Left renal pelvis (tissue), 4 donors: Measurements from ENCODE around the gene MEGF10. TPM values are rescaled to one million over a fixed set of nuclear protein-coding genes. Genes with fewer than 3 reads are reported as not detected.
A peak's percentile ranks its signal among the peaks of the same experiment; 100 is the strongest.
"Not testable (repeated sequence)": the region's sequence is repeated elsewhere in the genome, so short reads cannot be mapped to it uniquely, and the experiment has no call there.

Experiments used
- DNase-seq, 4 donors: peaks; one replicate each; pipeline ENCODE4 v3.0.0-alpha.2; 2013; ENCODE audit warnings: low read depth in 4 of 4, low spot score in 3 of 4
- polyA plus RNA-seq, 4 donors: library from polyadenylated mRNA; unstranded; fragments of 120-200 nt; gene quantifications; one replicate each; pipeline ENCODE4 v1.2.1, GENCODE V29; 2013; ENCODE audit not compliant: insufficient read length in 4 of 4

Gene MEGF10
- polyA plus RNA-seq = 1 to 10 TPM in 3 of 4 donors, under 1 TPM in 1; 0.76 to 1.7 (median 1.3) TPM

DNA sequence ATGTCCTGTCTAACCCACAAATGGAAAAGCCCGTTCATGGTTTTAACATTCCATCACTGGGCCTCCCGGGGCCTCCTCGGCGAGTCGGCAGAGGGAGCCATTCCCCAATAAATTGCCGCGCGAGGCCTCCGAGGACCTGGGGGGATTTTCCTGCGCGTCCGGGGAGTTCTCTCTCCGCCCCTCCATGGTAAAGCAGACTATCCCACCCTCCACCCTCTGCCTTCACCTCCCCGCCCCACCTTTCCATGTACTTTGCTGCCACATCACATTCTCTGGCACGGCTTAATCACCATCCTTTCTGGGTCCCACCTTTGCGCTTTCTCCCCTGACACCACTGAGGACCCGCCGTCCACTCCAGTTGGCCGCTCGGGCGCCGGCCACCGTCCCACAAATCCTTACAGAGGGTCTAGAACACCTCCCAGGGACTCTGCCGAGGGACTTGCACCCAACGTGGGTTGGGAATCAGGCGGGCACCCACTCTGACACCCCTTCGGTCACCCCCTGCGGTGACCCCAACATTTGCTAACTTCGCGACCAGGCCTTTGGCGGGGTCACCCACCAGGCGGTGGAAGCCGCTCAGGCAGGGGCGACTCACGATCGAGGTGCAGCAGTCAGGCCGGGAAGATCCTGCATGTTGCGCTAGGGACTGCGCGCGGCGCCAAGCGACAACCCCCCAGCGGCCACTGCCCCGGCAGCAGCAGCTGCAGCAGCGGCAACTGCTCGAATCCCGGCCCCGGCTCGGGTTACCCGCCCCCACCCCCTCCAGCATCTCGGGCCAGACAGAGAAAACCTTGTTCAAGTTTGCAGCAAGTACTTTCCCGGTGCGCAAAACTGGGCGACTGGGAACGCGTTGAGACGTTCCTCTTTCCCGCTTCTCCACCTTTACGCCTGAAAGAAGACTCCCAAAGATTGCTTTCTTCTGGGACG is at the start of gene MEGF10:
MEGF10 (plus strand) TSS at position 778 of the 927 bp plus-strand sequence. CDS start 40,513 bp downstream, outside the sequence.
- peak; percentile 27 to 47 (median 36) for DNase-seq

DNA sequence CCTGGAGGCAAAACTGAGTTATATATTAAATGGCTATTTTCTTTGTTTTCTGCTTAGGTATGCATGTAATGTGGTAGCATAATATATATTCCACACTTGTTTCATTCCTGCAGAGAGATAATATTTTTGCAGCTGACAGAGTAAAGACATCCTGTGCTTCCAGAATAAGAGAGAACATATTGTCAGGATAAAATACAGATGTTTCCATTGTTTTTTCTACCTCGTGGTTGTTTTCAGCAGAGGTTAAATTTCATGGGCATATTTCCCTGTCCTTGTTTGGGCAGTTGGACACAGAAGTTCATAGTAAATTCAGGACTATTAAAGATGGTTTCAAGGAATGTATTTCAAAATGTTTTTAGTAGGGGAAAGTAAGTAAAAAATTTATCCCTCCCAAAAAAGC is 47.6 kb upstream of the MEGF10 start:
- DNase-seq = no peak

DNA sequence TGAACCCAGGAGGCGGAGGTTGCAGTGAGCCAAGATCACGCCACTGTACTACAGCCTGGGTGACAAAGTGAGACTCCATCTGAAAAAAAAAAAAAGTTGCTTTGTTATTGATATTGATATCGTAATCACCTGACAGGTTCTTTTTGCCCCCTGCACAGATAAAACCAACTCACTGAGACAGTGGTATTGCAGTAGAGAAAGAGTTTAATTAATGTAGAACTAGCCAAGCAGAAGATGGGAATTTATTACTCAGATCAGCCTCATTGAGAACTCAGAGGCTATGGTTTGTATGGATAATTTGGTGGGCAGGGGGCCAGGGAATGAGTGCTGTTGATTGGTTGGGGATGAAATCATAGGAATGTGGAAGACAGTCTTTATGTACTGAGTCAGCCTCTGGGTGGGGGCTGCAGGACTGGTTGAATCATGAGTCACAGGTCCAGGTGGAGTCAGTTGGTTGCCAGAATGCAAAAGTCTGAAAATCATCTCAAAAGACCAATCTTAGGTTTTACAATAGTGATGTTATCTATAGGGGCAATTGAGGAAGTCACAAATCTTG is 35.8 kb upstream of the MEGF10 start:
- no peak for DNase-seq

DNA sequence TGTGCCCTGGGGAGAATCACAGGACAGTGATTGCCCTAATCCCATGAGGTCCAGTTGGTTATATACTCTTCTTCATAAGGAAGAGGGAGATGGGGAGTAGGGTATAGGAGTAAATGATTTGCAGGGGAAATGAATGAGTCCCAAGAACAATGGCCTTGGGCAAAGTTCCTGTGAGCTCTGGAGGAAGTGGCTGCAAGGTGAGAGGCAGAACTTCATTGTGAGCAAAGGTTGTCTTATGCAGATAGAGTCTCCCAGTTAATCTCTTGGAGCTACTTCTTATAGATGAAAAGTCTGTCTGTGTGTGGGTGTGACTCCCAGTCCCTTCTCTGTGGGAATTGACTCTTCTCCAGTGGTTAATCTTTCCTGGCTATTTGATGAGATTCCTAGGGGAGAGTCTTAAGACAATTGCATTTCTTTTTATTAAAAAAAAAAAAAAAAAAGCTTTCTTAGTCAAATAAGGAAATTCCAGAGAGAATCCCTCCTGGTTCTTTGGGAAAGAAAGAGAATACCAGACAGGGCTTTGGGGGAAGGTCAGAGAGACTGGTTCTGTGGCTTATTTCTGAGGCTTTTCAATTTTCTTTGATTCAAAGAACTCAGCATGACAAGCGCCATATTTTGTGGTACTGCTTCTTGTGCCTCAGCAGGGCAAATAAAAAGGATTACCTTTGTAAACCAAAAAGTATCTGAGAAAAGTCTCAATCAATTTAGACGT is 33.6 kb upstream of the MEGF10 start:
- DNase-seq = no peak

DNA sequence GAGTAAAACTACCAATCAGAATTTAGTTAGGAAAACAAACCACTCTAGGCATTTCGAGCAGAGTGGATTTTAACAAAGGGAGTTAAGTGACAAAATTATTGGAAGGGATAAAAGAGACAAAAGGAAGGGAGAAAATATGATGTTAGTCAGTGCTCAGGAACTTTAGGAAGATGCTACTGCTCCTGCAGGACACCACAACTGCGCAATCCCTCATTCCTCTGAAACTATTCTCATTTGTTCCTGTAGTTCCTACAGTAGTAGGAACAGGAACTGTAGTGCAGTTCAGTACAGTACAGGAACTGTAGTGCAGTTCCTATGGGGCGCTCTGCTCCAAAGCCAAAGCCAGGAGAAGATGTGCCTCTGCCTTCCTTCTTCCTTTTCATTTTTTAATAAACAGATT is 29.9 kb upstream of the MEGF10 start:
- DNase-seq = no peak

DNA sequence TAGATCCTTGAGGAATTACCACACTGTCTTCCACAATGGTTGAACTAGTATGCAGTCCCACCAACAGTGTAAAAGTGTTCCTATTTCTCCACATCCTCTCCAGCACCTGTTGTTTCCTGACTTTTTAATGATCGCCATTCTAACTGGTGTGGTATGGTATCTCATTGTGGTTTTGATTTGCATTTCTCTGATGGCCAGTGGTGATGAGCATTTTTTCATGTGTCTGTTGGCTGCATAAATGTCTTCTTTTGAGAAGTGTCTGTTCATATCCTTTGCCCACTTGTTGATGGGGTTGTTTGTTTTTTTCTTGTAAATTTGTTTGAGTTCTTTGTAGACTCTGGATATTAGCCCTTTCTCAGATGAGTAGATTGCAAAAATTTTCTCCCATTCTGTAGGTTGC is 25.1 kb upstream of the MEGF10 start:
- not testable (repeated sequence) for DNase-seq

DNA sequence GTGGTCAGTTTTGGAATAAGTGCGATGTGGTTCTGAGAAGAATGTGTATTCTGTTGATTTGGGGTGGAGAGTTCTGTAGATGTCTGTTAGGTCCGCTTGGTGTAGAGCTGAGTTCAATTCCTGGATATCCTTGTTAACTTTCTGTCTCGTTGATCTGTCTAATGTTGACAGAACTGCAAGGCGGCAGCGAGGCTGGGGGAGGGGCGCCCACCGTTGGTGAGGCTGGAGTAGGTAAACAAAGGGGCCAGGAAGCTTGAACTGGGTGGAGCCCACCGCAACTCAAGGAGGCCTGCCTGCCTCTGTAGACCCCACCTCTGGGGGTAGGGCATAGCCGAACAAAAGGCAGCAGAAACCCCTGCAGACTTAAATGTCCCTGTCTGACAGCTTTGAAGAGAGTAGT is 22.3 kb upstream of the MEGF10 start:
- DNase-seq = not testable (repeated sequence)

DNA sequence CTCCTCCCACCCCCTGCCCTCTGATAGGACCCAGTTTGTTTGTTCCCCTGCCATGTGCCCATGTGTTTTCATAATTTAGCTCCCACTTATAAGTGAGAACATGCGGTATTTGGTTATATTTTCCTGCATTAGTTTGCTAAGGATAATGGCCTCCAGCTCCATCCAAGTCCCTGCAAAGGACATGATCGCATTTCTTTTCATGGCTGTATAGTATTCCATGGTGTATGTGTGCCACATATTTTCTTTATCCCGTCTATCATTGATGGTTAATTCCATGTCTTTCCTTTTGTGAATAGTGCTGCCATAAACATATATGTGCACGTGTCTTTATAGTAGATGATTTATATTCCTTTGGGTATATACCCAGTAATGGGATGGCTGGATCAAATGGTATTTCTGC is 19.9 kb upstream of the MEGF10 start:
- not testable (repeated sequence) for DNase-seq

DNA sequence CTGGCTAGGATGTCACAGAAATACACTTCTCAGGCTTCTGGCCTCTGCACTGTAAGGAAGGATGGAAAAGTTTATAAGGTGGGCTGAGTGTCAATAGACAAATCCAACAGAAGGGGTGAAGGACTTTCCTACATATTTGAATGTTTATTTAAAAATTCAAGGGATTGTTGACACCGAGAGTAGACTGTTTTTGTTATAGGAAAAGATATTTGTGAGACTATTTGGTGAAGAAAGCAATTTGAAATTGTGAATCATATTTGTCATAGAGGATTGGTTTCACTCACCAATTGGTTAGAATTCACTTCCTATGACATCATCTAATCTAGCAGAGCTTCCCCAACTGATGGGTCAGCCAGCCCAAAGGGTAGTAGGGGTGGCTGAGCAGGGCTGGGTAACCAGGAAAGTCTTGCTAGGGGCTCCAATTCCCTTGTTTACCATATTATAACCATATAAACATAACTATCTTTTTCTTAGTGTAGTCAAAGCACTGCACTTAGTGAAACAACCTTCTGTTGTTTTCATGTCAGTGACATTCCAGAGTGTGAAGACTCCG is 14.9 kb upstream of the MEGF10 start:
- DNase-seq = no peak

DNA sequence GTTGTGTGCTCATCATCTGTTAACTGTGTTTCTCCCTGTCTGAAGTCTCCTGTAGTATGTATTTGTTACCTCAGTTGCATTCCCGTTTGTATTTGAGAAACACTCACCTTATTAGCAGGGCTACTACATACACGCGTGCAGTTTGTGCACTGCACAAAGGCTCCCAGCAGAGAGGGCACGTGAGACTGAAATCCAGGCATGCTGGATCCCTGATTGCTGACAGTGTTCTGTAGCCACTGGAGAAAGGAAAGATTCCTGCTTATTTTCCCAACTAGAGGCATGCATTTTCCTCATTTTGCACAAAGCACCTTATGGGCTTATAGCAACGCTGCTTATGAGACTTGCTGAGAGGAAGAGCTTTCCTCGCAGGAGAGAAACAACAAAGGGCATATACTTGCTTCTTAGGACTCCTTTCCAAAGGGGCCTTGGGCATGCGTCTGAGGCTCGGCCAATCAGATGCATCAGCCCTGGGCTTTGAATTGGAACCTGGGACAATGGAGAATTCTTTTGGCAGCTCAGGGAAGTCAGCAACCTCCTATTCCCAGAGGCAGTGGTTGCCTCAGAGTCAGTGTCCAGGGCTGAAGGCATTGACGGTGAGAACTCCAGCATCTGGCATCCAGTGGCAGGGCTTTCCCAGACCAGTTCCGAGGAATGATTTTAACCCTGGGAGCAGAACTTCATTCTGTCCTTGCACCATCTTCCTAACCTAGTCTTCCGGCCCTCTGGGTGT is 9.9 kb upstream of the MEGF10 start:
- DNase-seq = no peak

DNA sequence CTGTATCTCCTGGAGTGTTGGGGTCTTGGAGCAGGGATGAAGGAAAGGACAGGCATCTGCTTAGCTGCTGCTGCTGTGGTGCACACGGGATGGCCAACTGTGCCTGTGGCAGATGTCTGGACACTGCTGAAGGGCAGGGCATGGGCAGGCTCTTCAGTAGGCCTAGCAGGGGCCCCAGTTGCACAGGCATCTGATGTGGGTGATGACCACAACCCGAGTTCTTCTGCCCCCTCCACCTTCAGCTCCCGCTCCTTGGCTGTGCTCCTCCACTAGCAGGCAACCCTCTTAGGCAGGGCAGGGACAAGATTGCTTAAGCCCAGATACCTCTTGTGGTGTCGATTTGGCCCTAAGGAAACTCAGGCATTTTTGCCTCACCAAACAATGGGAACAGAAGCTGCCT is 9.0 kb upstream of the MEGF10 start:
- no peak for DNase-seq

DNA sequence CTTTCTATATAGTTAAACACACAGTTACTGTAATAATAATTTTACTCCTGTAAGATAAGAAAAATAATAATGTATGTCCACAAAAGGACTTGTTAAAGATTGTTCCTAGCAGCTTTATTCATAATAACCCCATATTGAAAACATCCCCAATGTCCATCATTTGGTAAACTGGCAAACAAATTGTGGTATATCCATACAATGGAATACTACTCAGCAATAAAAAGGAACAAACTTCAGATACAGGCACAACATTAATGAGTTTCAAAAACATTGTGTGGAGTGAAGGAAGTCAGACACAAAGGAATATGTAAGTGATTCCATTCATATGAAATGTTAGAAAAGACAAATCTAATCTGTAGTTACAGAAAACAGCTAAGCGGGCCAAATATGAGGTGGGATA is 1.9 kb upstream of the MEGF10 start:
- DNase-seq = no peak

DNA sequence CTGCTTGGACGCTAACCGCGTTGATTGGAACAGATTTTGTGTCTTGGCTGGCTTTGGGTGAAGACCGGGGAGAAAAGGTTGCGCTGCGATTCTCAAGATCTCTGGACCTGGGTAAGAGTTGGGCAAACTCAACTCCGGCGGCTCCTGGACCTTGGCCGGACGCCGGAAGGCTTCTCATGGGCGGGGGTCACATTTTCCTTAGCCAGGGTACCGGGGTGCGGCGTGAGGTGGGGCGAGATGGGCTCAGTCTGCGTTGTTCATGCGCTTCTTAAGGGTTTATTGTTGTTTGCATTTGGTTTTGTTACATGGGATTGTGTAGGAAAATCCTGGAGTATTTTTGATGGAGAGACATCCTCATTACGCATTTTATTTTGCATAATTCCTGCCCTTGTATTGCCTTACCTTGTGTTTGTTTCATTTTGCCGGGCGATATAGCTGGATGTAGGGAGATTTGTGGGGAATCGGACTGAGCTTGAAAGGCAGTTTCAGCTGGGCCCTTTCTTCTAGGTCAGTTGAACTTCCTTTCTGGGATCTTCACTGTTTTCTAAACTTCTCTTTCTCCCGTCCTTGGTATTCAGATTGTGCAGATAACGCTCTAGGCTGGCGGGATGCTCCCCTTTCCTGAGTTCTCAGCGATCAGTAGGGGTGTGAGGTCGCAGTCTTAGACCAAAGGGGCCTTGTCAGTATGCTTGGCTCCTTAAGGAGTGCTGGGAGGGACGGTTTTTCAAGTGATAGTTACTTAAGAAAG is 524 bp downstream of the MEGF10 start:
- DNase-seq = peak in 1 of 4 donors; percentile 12

DNA sequence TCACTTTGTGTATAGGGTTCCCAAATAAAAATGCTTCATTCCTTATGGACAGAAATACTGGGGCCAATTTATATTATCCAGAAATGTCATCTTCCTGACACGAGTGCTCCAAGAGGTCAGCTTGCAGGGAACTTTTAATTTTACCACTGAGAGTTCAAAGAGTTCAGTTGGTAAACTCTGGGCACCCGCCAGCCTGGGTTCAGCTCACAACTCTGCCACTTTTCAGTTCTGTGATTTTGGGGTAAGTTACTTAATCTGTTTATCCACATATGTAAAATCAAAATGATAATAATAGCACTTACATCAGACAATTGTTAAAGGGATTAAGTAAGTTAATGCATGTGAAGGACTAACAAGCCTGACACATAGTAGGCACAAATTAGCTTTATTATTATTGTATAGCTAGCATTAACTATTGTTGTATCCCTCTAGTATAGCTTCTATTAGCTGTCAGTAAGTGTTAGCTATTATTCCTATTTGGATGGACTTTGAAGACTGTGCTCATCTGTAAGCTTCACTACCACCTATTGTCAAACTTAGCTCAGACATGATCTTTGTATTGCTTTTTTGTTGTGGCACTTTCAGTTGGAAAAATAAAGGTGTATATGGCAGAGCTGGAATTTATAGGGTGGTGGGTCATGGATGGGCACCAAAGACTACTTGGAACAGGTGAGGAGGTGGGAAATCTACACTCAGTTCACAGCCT is 1.6 kb downstream of the MEGF10 start:
- DNase-seq = no peak

DNA sequence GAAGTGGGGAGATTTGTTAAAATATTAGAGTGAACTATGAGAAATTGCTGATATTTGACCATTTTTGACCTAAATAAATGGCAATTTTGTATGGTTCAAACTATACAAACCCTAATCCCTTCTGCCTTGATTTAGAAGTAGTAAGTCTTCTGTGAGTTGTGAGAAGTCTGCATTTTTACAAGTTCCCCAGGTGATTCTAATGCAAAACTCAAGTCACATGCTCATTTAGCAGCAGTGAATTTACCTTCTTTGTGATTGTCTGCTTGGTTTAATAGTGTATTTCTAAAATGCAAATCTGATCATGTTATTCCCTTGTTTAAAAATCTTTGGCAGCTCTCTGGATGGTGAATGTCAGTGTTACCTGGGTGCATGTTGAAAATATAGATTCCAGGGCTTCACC is 2.8 kb downstream of the MEGF10 start:
- DNase-seq = no peak

DNA sequence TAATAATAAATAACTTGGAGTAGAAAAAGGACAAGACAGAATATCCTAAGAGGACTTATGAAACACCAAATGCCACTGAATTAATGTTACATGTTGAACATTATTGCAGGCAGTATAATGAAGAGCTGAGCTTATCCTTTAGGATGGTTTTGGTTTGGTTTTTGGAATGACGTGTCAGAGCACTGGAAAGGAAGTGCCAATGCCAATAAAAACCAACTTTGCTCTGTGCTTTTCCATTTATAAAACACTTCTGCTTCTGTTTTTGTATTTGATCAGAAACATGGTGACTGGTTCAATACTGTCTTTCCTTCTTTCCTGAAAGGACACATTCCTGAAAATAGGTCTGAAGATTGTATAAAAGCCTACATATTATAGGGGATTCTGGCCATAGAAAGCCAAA is 4.2 kb downstream of the MEGF10 start:
- DNase-seq = no peak

DNA sequence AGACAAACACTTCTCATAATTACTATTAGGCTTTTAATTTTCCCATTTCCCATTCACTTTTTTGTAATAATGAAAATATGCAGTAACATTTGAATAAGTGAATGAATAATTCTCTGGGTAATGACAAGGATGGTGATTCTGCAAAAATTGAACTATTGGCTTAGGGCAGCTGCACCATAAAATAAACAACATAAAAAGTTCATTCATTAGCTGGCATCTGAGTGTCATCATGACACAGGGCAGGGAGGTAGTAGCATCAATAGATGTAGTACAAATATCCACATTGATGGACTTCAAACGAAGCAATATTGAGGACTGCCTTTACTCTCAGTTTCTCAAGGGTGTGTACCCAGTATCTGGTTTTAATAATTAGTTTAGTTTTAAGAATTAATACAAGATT is 4.9 kb downstream of the MEGF10 start:
- DNase-seq = no peak

DNA sequence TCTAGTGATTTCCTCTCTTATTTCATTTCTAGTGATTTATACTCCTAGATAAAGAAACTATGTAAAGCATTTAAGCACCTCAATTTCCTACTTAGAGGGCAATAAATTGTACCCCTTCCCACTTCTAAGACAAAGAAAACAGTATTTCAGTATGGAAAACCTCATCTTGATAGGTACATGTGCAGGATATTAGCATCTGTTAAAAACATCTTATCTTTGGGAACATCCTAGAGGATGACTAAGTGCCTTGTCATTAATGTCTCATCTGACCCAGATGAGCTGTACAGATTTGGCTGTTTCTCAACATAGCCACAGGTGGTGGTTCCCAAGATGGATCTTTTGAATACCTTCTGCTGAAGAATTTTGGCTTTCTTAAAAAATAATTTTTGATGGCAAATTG is 5.7 kb downstream of the MEGF10 start:
- no peak for DNase-seq

DNA sequence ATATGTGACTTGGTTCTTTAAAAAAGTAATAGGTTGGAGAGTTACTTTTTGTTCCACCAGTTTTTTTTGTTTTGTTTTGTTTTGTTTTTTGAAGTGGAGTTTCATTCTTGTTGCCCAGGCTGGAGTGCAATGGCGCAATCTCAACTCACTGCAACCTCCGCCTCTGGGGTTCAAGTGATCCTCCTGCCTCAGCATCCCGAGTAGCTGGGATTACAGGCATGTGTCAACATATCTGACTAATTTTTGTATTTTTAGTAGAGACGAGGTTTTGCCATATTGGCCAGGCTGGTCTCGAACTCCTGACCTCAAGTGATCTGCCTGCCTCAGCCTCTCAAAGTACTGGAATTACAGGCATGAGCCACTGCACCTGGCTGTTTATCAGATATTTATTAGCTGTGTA is 6.3 kb downstream of the MEGF10 start:
- DNase-seq = not testable (repeated sequence)
